H1 (cell line): ENCODE results near the gene POLE2. TPM values are rescaled to one million over a fixed set of nuclear protein-coding genes. Genes with fewer than 3 reads are reported as not detected.
A peak's percentile ranks its signal among the peaks of the same experiment; 100 is the strongest.

Experiments used
- ASH2L ChIP-seq: fragments of 200-600, 300-600 bp; sonication (generic); IDR thresholded peaks from one replicate; pipeline ENCODE4 v1.7.1; 2017; ENCODE audit warnings: low read length
- CBX5 ChIP-seq: fragments of 300-800, 300-1000 bp; sonication (generic); IDR thresholded peaks from 2 replicates; pipeline ENCODE4 v1.7.1; 2016; ENCODE audit warnings: antibody characterized with exemption, low read length, low read depth
- FOSL1 ChIP-seq: IDR thresholded peaks from 2 replicates; pipeline ENCODE4 v1.6.1; 2011; ENCODE audit warnings: mild to moderate bottlenecking, low read depth, low read length, moderate library complexity; ENCODE audit not compliant: insufficient read depth
- HDAC2 ChIP-seq, 2 experiments: fragments of 300-600 bp in 1 of 2; sonication (generic) in 1 of 2; IDR thresholded peaks; 2 replicates each; pipeline ENCODE4 v1.6.1; 2011 to 2012; ENCODE audit warnings: low read depth in 2 of 2, low read length in 2 of 2, mild to moderate bottlenecking in 2 of 2, moderate library complexity in 2 of 2, borderline replicate concordance in 1 of 2, inconsistent platforms in 1 of 2
- HDAC6 ChIP-seq: IDR thresholded peaks from one replicate; pipeline ENCODE4 v1.7.1; 2012; ENCODE audit warnings: low read depth, mild to moderate bottlenecking, inconsistent platforms, low read length, moderate library complexity
- KDM1A ChIP-seq: fragments of 200-600, 300-600 bp; sonication (generic); IDR thresholded peaks from 2 replicates; pipeline ENCODE4 v1.7.1; 2016; ENCODE audit warnings: mild to moderate bottlenecking, low read length, borderline replicate concordance
- PHF8 ChIP-seq: fragments of 200-600 bp; sonication (generic); conservative IDR thresholded peaks from 2 replicates; pipeline ENCODE4 v1.7.1; 2012; ENCODE audit warnings: low read depth, mild to moderate bottlenecking, inconsistent platforms, low read length, moderate library complexity
- POLR2A ChIP-seq, 2 experiments: IDR thresholded peaks; 1 replicate in 1 of 2; 2 replicates in 1 of 2; pipeline ENCODE4 v1.6.1; 2011; ENCODE audit warnings: low read depth in 2 of 2, low read length in 2 of 2, mild to moderate bottlenecking in 2 of 2; ENCODE audit errors: control extremely low read depth in 1 of 2
- RBBP5 ChIP-seq: IDR thresholded peaks from 2 replicates; pipeline ENCODE4 v1.7.1; 2012; ENCODE audit warnings: low read depth, mild to moderate bottlenecking, inconsistent platforms, low read length, moderate library complexity, borderline replicate concordance
- RXRA ChIP-seq: IDR thresholded peaks from 2 replicates; pipeline ENCODE4 v1.6.1; 2011; ENCODE audit warnings: low read depth, mild to moderate bottlenecking, low read length, moderate library complexity; ENCODE audit not compliant: insufficient read depth
- SIN3A ChIP-seq, 2 experiments: IDR thresholded peaks in 1 of 2; conservative IDR thresholded peaks in 1 of 2; 2 replicates each; pipeline ENCODE4 v1.6.1; 2011 to 2012; ENCODE audit warnings: low read length in 2 of 2, improper control_type of control experiment in 1 of 2, low read depth in 1 of 2, mild to moderate bottlenecking in 1 of 2
- SIX5 ChIP-seq: IDR thresholded peaks from 2 replicates; pipeline ENCODE4 v1.6.1; 2011; ENCODE audit warnings: mild to moderate bottlenecking, low read depth, low read length
- SP2 ChIP-seq: IDR thresholded peaks from 2 replicates; pipeline ENCODE4 v1.6.1; 2012; ENCODE audit warnings: mild to moderate bottlenecking, low read length, inconsistent platforms
- TBP ChIP-seq: IDR thresholded peaks from 2 replicates; pipeline ENCODE4 v1.6.1; 2011; ENCODE audit warnings: low read depth, low read length, improper control_type of control experiment
- TCF12 ChIP-seq: IDR thresholded peaks from 2 replicates; pipeline ENCODE4 v1.6.1; 2011; ENCODE audit warnings: low read depth, mild to moderate bottlenecking, low read length
- YY1 ChIP-seq: IDR thresholded peaks from 2 replicates; pipeline ENCODE4 v1.6.1; 2011; ENCODE audit warnings: low read depth, mild to moderate bottlenecking, low read length
- polyA plus RNA-seq, 7 experiments: library from polyadenylated mRNA; depleted of rRNA in 3 of 7; stranded (reverse) in 5 of 7; unstranded in 2 of 7; fragments of >200 nt in 5 of 7; fragments of 200-250 nt in 2 of 7; gene quantifications; 1 replicate in 5 of 7; 2 replicates in 1 of 7; 4 replicates in 1 of 7; pipeline versions ENCODE4 v1.2.1 to v1.2.3, GENCODE V29; 2011 to 2013; ENCODE audit warnings: missing spikeins in 2 of 7, mixed read lengths in 2 of 7
- total RNA-seq: library from RNA; stranded (reverse); fragmentation: NEBNext Ultra II Directional; extraction: Animal tissue kit (Norgen Biotek cat#: 25700); gene quantifications from 2 replicates; pipeline ENCODE4 v1.2.1, GENCODE V29; 2021
- TF ChIP-seq, protein P1 (sequence below): IDR thresholded peaks from 2 replicates; pipeline ENCODE4 v1.6.1; 2012; ENCODE audit warnings: inconsistent platforms
- TF ChIP-seq, protein P2 (sequence below): IDR thresholded peaks from 2 replicates; pipeline ENCODE4 v1.6.1; 2012; ENCODE audit warnings: inconsistent platforms
- TF ChIP-seq, protein P3 (sequence below), 3 experiments: IDR thresholded peaks; 1 replicate in 2 of 3; 2 replicates in 1 of 3; pipeline versions ENCODE4 v1.5.1 to v1.6.1; 2011; ENCODE audit warnings: low read length in 3 of 3, mild to moderate bottlenecking in 3 of 3, inconsistent platforms in 2 of 3, low read depth in 1 of 3, moderate library complexity in 1 of 3; ENCODE audit not compliant: insufficient read depth in 1 of 3; ENCODE audit errors: control extremely low read depth in 1 of 3
- TF ChIP-seq, protein P4 (sequence below): IDR thresholded peaks from 2 replicates; pipeline ENCODE4 v1.6.1; 2011; ENCODE audit warnings: low read depth, mild to moderate bottlenecking, low read length; ENCODE audit not compliant: insufficient read depth

Gene POLE2
- total and polyA plus RNA-seq, 2 of the 8 experiments (the other 6 are each of a cell fraction or from before 2014, with no cell fraction given) = 31.2 to 41.7 TPM

DNA sequence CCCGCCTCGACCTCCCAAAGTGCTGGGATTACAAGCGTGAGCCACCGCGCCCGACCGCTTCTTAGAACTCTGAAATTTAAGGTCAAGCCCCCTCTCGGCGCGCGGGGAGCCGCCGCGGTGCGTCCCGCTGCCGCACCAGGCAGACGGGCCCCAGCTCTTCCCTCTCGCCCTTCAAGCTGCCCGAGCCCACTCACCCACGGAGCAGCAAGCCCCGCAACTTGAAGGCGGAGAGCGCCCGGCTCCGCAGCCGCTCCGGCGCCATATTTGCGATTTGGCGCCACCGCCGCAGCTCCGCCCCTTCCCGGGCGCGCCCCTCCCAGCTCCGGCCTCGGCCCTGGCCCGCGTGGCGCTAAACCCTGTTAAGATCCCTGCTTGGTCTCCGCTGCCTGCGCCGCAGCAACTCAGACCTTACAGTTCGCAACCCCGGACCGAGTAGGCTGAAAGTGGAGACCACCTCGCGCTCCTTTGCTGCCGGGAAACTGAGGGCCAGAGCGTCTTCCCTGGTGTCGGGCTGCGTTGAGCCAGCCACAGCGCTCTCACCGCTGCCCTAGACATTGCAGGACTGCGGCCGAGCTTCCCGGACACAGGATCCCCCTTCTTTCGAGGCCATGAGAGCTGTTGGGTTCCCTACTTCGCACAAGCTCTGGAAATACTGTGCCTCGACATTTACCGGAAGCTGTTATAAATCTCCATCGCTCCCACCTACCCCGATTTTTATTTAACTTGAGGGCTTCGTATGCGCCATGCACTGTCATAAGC lies at the start of gene POLE2 (continued):
- no peak for TF ChIP-seq HDAC2 (IDR thresholded peaks at IDR 0.05; ENCODE audit: borderline replicate concordance in 1 of 2, low read depth in 2 of 2, low read length in 2 of 2)
- TF ChIP-seq FOSL1 = no peak
- no peak for TF ChIP-seq RXRA
- TF ChIP-seq SIN3A (conservative IDR thresholded peaks at IDR 0.05 in 1 of 2, IDR thresholded peaks at IDR 0.05 in 1 of 2; ENCODE audit: low read depth in 1 of 2, low read length in 2 of 2) = peak in 1 of 2 experiments; percentile 15; a peak in 1 of 4 replicates
- TF ChIP-seq HDAC6 = no peak
- TF ChIP-seq, protein P1, sequence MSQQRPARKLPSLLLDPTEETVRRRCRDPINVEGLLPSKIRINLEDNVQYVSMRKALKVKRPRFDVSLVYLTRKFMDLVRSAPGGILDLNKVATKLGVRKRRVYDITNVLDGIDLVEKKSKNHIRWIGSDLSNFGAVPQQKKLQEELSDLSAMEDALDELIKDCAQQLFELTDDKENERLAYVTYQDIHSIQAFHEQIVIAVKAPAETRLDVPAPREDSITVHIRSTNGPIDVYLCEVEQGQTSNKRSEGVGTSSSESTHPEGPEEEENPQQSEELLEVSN = peak; percentile 88
- TF ChIP-seq, protein P2, sequence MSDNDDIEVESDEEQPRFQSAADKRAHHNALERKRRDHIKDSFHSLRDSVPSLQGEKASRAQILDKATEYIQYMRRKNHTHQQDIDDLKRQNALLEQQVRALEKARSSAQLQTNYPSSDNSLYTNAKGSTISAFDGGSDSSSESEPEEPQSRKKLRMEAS = peak; percentile 93
- TF ChIP-seq TBP = peak; percentile 76
- TF ChIP-seq, protein P3, sequence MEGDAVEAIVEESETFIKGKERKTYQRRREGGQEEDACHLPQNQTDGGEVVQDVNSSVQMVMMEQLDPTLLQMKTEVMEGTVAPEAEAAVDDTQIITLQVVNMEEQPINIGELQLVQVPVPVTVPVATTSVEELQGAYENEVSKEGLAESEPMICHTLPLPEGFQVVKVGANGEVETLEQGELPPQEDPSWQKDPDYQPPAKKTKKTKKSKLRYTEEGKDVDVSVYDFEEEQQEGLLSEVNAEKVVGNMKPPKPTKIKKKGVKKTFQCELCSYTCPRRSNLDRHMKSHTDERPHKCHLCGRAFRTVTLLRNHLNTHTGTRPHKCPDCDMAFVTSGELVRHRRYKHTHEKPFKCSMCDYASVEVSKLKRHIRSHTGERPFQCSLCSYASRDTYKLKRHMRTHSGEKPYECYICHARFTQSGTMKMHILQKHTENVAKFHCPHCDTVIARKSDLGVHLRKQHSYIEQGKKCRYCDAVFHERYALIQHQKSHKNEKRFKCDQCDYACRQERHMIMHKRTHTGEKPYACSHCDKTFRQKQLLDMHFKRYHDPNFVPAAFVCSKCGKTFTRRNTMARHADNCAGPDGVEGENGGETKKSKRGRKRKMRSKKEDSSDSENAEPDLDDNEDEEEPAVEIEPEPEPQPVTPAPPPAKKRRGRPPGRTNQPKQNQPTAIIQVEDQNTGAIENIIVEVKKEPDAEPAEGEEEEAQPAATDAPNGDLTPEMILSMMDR (IDR thresholded peaks at IDR 0.05; ENCODE audit: control extremely low read depth in 1 of 3, insufficient read depth in 1 of 3, low read depth in 1 of 3, low read length in 3 of 3) = peak in 1 of 3 experiments; percentile 10; a peak in 1 of 4 replicates
- no peak for TF ChIP-seq TCF12
- peak; percentile 94 for TF ChIP-seq PHF8
- peak; percentile 70; the same call in 1 of the 2 replicates for TF ChIP-seq KDM1A
- peak; percentile 91 for TF ChIP-seq ASH2L
- TF ChIP-seq YY1 = peak; percentile 95
- TF ChIP-seq SP2 = no peak
- TF ChIP-seq, protein P4, sequence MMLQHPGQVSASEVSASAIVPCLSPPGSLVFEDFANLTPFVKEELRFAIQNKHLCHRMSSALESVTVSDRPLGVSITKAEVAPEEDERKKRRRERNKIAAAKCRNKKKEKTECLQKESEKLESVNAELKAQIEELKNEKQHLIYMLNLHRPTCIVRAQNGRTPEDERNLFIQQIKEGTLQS = no peak
- TF ChIP-seq SIX5 = no peak
- peak; percentile 50 for TF ChIP-seq RBBP5
- TF ChIP-seq CBX5 = no peak
- peak; percentile 88 to 92 for TF ChIP-seq POLR2A (IDR thresholded peaks at IDR 0.05; ENCODE audit: control extremely low read depth in 1 of 2, low read depth in 2 of 2, low read length in 2 of 2)
